Left lobe of liver (tissue), 2 donors: ENCODE data around the gene GLIS1. TPM values are rescaled to one million over a fixed set of nuclear protein-coding genes. Genes with fewer than 3 reads are reported as not detected.

Experiments used
- ATAC-seq: fragments of 200-7000 bp; cut with Tn5 transposase; one replicate; pipeline ENCODE4 v1.9.1; 2020; ENCODE audit warnings: mild to moderate bottlenecking, moderate library complexity
- DNase-seq: peaks from one replicate; pipeline ENCODE4 v3.0.0-alpha.2; 2020; ENCODE audit warnings: low spot score
- total RNA-seq: library from RNA; stranded (reverse); gene quantifications from one replicate; pipeline ENCODE4 v1.2.1, GENCODE V29; 2021
- donor health status: DM: no; HTN: no; CAD: no; lungs with moderate emphysema.
- donor health status: DM: no; HTN: yes; CAD: no.

Gene GLIS1
- total RNA-seq, 1 donor from 2014 or later: not detected

DNA sequence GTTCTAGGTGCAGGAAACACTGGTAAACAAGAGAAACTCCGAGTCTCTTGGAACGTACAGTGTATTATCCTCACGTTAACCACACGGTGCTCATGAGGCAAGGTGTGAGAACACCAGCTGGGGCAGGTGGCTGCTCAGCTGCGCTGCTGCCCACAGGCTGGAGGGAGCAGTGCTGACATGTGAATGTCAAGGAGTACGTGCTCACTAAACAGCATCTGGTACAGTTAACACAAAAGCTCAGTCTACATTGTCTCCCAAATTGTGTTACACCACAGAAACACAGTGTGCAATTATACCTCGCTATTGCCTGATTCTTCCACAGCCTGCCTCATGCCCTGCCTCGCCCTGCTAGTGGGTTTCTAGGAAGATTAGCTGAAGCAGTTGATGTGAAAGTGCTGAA lies 138.4 kb downstream of the GLIS1 start:
- no peak for ATAC-seq
- no peak for DNase-seq

DNA sequence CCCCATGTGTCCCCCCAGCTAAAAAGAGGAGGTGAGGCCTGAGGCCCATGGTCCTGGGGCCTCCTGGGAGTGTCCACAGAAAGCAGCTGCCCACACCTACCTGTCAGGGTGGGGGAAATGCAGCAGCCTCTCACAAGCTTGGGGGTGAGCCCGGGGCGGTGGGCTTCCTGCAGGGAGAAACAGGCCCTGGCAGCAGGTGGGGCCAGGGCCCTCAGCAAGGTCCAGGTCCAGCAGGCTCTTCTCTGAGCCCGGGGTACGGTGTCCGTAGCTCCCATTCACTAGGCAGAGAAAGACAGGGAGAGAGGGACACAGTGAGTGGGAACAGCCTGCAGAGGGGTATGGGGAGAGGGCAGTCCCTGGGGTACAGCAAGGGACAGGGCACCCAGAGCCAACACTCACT lies 139.0 kb downstream of the GLIS1 start:
- DNase-seq (no peak), ATAC-seq (no peak)

DNA sequence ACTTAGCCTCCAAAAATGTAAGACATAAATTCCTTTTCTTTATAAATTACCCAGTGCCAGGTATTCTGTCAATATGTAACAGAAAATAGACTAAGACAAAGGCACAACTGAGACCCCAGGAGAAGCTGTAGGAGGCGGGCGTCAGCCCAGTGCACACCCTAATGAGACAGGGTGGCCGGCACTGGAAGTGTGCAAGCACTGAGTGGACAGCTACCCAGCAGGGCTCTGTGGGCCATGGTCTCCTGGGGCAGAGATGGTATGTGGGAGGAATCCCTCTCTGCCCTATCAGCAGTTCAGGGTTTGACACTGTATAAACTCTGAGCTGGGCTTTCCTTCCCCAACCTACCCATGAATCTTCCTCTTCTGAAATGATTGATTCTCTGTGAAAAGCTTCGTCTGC lies 139.5 kb downstream of the GLIS1 start:
- no peak for DNase-seq
- ATAC-seq: no peak

DNA sequence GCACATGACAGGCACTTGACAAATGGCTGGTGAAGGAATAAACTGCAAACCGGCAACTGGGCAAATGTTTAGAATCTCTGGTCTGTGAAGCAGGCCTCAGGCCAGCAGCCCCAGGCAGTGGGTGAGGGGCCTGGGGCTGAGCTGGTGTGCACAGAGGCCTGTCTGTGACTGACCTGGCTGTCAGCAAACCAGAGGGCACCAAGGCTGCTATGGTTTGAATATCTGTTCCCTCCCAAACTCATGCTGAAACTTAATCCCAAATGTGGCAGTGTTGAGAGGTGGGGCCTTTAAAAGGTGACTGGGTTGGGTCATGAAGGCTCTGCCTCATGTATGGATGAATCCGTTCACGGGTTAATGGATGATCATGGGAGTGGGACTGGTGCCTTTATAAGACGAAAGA lies 140.0 kb downstream of the GLIS1 start:
- ATAC-seq (no peak), DNase-seq (no peak)

DNA sequence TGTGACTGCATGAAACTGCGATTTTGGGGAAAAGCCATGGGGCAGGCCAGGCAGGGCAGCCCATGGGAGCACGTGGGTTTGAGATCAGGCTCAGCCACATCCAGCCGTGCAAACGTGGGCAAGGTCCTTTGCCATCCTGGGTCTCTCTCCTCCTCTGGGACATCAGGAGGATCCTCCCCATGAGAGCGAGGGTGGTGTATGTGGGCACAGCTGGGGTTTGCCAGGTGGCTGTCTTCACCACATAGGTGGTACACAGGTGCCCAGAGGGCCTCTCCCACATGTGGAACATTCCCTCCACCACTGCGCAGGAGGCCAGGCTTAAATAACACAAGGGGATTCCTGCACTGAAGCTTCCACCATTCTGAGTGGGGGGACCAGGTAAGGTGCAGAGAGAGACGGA lies 143.1 kb downstream of the GLIS1 start:
- no peak for ATAC-seq

DNA sequence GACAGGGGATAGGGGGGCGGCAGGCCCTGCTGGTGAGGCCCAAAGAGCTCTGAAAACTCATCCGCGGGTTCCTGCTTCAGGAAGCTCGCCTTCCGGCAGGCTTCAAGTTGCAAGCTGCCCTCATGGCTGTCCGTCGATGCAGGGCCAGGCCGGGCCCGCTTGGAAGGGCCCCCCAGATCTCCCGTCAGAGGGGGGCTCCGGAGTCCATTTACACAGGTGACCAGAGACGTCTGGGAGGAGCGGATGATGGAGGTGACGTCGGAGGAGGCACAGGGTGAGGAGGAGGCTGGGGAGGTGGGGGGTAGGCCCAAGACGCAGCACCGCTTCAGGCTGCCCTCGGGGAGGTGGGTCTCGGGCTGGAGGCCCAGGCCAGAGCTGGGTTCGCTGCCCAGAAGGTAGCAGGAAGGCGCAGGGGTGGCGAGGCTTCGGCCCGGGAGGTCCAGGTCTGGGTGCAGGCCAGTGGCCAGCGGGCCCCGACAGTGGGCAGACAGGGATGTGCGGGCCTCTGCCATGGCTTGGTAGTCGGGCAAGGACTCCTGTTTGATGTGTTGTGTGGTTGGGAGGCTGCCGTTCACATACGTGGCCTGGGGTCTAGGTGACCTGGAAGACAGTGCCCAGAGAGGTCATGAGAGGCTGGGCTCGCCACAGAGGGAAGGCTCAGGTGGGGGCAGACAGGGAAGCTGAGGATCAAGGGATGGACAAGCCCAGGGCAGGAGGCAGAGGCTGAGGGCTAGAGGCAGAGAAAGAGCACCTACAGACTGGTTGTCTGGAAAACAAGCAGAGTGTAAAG lies 144.4 kb downstream of the GLIS1 start:
- no peak for DNase-seq
- ATAC-seq: no peak

More for the DNA sequence above, 143.1 kb downstream of the GLIS1 start:
- no peak for DNase-seq

DNA sequence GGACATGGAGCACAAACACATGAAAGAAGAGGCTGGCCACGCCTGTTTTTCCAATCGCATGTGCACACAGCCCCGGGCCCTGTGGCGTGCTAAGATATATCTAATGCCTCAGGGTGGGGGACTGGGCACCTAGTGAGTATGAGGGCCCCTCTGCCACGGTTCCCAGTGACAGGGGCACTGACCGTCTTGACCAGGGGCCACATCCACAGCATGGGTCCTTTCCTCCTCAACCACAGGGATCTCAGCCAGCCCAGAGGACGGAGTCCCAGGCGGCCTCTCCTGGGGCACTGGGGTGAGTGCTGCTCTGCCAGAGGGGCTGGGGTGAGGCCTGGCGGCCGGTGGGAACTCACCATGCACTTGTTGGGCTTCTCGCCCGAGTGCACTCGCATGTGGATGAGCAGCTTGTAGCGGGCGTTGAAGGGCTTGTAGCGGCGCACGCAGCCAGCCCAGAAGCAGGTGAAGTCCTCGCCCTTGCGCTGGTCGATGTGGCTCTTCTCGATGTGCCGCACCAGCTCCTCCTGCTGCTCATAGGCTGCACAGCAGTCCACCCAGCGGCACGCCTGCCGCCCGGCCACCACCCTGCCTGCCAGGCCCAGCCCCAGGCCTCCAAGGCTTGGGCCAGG lies 145.1 kb downstream of the GLIS1 start:
- ATAC-seq (peak; percentile 42), DNase-seq (no peak)

DNA sequence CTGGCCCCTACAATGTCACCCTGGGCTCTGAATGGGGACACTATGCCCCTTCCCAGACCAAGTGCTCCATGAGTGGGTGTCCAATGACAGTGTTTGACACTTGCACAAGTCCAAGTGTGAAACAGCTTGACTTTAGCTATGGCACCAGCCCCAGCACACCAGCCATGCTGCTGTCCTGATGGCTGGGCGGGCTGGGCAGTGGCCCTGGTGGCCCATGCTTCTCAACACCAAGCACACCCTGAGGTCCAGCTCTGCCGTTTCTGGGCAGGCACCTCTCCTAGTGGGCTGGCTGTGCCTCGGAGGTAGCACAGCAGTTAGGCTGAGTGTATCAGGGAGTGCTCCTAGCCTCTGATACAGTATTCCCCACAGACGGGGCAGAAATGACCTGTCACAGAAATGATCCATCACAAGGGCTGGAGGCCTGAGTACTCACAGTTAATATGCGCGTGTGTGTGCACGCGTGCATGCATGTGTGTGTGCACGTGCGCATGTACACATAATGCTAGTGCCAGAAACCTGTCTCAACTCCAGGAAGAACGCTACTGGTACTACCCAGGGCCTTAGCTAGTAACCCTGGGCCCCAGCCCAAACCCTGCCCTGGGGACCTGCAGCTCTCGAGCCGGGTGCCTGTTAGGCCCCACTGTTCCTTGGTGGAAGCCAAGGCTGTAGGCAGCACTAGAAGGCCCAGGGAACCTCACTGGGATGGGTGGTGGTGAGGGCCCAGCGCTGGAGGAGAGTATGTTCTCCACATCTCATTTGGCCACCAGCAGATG lies 145.8 kb downstream of the GLIS1 start:
- ATAC-seq: no peak
- DNase-seq: no peak

DNA sequence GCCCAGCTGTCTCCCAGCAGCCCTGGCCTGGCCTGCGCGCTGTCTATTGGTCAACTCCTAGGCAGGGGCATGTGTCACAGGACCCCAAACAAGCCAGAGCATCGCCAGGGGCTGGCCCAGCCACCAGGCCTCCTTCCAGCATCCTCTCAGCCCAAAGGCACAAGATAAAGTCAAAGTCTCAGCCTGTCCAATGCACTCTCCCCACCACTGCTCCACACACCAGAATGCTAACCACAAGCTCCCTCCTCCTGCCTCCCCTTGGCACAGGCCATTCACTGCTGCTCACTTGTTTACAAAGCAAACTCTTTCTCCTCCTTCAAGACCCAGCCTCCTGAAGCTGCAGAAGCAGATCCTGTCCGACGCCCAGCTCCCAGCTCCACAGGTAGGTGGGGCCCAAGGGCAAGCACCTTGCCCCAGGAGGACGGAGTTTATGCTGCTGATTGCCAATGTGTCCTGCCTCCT lies 146.4 kb downstream of the GLIS1 start:
- DNase-seq: no peak
- peak; percentile 24 for ATAC-seq

DNA sequence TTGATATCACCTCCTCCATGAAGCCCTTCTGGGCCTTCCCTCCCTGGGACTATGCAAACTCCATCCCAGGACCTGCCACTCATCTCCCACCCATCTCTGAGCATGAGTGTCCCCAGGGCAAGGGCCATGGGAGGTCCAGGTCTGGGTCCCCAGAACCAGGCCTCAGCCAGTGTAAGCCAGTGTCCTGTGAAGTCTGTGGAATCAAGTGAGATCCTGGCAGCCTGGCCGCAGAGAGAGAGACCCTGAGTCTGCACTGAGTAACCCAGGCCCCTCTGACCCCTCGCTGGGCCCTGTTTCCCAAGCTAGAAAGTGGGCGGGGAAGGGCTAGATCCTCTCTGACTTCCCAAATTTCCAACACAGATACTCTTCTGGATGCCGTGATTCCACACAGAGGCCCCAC lies 147.0 kb downstream of the GLIS1 start:
- ATAC-seq (no peak), DNase-seq (no peak)

DNA sequence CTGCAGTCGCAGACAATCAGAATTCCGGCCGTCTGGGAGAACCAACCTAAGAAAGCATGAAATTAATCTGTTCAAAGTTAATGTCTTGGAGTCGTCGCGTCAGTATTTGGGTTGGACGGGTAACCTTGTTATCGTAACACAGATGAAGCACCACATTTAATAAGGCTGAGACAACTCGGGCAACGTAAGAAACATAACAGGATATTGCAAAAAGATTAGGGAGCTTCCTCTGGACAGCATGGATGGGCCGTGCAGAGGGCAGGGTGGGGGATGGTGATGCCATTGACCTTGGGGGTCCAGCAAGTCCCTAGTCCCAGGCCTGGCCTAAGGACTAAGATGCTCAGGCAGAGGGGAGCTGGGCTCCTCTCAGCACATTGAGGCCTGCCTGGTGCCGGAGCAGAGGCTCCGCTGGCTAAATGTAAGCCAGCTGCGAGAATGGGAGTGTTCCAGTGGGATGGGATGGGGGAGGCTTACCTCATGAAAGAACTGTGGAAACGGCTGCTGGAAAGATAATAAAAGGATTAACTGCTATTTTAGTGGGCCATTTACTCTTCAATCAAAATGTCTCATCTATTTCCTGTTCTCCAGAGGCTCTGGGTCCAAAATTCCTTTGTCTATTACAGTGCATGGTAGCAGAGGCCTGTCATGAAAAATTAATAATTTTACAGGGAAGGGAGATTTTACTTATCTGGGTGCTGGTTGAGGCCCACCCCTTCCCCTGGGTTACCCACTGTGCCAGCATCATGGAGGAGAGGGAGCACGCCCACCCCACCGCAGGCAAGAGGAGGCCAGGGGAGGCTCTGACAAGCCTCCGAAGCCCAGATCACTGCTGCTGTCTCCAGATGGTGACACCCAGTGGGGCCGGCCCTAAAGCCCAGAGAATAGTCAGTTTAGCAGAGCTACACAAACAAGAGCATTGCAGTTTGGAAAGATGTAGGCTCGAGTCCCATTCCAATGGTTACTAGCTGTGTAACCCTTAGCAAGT lies 148.1 kb downstream of the GLIS1 start:
- no peak for DNase-seq
- no peak for ATAC-seq

DNA sequence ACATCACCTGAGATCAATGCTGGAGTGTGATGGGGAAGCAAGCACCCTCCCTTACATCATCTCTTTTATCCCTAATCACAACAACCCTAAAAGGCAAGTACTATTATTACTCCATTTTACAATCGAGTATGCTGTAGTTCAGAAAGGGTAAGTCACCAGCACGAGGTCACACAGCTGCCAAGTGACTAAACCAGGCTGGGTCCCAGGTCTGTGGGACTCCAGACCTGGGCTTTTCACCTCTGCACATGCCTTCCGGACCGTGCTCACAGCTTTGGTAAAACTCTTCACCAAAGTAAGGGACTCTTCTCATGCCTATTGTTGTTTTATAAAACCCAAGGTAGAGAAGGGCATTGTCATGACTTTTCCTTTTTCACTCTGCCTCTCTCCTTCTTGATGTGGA lies 148.9 kb downstream of the GLIS1 start:
- DNase-seq: no peak

DNA sequence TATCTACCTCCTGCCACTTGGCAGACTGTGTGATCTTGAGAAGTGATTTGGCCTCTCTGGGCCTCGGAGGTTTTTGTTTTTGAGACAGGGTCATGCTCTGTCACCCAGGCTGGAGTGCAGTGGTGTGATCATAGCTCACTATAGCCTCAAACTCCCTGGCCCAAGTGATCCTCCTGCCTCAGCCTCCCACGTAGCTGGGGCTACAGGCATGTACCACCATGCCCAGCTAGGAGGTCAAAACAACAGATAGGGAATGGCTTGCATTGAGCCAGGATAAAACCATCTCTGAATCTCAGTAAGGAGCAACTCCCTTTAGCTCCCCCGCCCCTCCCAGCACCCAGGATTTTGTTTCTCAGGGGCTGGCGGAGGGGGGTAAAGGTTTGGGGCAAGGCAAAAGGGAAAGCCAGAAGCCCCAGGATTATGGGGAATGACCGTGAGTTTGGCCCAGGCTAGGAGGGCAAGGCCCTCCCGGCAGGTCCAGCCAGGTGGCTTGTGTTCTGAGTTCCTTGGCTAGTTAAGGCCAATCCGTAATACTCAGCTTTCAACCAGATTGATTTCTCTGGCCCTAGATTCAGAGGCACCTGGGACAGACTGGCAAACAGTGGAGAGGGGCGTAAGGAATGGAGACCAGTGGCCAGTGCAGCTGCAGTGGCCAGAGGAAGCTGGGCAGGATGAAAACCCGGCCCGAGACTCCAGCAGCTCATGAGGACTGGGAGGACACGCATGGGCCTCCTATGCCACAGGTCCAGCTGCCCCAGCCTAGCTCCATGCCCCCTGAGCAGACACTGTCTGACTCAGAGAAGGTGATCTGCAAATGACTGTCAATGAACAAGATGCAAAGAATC lies 149.7 kb downstream of the GLIS1 start:
- DNase-seq: peak; percentile 32
- ATAC-seq: no peak

More for the DNA sequence above, 148.9 kb downstream of the GLIS1 start:
- ATAC-seq: no peak

DNA sequence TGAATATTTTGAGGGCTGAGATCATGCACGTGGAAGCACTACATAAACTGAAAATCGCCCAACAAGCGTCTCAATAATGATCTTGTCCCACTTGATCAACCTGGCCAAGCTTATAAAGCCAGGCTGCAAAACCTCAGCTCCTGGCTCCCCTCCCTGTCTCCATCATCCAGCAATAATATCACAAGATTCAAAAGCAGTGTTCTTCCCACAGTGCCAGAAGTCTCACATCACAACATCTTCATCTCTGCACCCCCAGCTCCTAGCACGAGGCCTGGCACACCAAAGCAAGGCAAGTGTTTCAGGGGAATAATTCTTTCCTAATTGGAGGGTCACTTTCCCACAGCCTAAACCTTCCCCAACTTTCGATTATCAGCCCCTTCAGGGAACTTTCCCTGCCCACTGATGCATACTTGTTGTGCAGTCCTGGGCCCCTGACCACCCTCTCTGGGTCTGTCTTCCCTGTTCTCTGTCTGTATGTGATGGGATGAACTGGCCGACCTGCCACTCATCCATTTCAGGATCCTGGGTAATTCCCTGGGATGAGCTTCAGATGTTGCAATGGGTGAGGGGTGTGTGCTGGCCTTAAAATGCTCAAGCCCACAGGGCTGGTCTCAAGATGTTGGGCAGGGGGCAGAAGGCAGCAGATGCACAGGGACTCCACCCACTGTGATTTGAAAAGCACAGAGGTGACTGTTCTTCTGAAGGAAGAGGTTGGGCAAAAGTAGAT lies 150.7 kb downstream of the GLIS1 start:
- no peak for ATAC-seq
- no peak for DNase-seq

DNA sequence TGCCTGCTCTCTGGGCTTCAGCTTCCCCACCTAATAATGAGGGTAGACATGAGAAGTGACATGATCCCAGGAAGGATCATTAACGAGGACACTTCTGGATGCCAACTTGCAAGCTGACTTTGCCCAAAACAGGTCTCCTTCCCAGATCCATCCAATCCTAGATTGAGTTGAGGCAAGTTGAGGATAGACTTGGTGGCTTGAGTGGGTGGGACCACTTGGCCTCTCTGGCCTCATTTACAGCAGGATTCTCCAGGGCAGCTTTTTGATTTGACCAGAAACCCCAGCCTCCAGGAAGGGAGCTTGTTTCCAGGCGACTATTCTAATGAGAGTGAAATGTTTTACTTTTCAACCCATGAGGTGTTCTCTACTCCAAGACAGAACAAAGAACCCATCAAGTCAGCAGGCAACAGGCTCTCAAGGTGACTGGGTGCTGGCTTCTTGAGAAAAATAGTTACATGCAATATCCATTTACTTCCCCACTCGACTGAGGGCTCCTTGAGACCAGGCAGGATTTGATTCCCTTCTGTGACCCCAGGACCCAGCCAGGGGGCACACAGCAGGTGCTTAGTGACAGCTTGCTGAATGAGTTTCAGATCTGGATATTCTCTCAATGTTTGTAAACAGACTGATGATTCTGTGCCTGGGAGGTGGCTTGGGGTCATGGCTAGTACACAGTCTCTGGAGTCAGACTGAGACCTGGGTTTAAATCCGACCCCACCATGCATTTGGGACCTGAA lies 151.5 kb downstream of the GLIS1 start:
- ATAC-seq: no peak

DNA sequence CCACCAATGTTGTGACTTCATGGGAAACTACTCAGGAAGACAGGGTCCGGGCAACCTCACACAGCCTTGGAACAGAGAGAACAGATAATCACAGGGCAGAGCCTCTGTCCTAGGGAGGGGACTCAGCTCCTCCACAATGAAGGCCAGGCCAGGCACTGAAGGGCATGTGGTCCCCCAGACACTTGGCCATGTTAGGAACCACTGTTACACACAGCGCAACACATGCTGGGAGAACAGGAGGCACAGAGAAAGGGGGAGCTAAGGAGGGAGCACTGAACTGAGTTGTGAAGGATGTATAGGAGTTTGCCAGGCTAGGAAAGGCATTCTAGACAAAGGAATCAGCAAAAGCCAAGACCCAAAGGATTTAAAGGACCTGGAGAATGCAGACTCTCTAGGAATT lies 152.2 kb downstream of the GLIS1 start:
- DNase-seq (peak; percentile 29), ATAC-seq (no peak)

More for the DNA sequence above, 151.5 kb downstream of the GLIS1 start:
- DNase-seq: no peak

DNA sequence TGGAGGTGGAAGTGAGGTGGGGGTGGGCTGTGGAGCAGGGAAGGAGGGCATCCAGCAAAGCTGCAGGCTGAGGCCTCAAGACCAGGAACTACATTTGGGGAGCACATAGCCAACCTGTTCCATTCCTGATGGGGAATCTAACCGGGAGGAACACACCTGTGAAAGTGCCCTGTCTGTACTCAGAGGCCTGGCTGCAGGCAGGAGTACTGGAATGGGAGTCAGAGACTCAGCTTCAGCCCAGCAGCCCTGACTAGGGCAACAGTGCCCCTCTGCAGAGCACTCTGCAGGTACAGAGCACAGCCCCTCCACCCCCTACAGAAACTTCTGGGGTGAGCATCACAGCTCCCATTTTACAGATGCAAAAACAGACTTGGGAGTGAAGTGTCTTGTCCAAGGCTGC lies 153.4 kb downstream of the GLIS1 start:
- DNase-seq (peak; percentile 27), ATAC-seq (no peak)

DNA sequence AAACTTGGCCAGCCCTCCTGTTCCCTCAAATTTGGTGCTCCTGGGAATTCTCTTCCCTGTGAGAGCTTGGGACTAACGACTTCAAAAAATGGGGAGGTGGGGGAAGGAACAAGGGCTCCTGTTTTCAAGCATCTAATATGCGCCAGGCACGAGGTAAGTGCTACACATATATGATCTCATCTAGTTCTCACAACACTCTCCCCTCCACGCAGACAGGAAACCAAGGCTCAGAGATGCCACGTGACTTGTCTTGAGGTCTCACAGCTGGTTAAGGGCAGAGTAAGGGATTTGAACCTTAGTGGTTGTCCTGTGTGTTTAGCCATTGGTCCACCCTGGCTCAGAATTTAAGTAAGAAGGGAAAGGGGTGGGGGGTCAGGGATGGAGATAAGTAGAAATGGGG lies 153.8 kb downstream of the GLIS1 start:
- peak; percentile 11 for DNase-seq
- no peak for ATAC-seq
